Activated CD4-positive, alpha-beta T cell treated with anti-CD3 and anti-CD28 coated beads, Interleukin-2, Interleukin-6, amounts not matched to agents 100 ng/mL and 50 ng/mL, durations not matched to agents 16 hours and 8 hours (primary cell): Measurements from ENCODE around the gene MAP3K21.
A peak's percentile ranks its signal among the peaks of the same experiment; 100 is the strongest.

Experiments
- DNase-seq: peaks from one replicate; pipeline ENCODE4 v3.0.0-alpha.2; 2020

Gene MAP3K21

GRCh38 chr1:233326811-233327650 is 493 bp upstream of the MAP3K21 start:
- DNase-seq: peak; percentile 95

GRCh38 chr1:233328142-233328921 is 808 bp downstream of the MAP3K21 start:
- DNase-seq: peak; percentile 24

GRCh38 chr1:233331676-233332519 is 4.4 kb downstream of the MAP3K21 start:
- DNase-seq: no peak

GRCh38 chr1:233333086-233333485 is 5.6 kb downstream of the MAP3K21 start:
- DNase-seq: no peak

GRCh38 chr1:233334092-233334491 is 6.6 kb downstream of the MAP3K21 start:
- DNase-seq: no peak

GRCh38 chr1:233336554-233337456 is 9.3 kb downstream of the MAP3K21 start:
- no peak for DNase-seq

- no peak for DNase-seq
These were observed 10.0 kb downstream of the MAP3K21 start for GRCh38 chr1:233337505-233337904.

GRCh38 chr1:233338102-233338501 is 10.6 kb downstream of the MAP3K21 start:
- no peak for DNase-seq

- DNase-seq: no peak
These were observed 12.6 kb downstream of the MAP3K21 start for GRCh38 chr1:233340031-233340555.

GRCh38 chr1:233340966-233341516 is 13.5 kb downstream of the MAP3K21 start:
- no peak for DNase-seq

GRCh38 chr1:233342086-233342485 is 14.6 kb downstream of the MAP3K21 start:
- no peak for DNase-seq

GRCh38 chr1:233343262-233343661 is 15.7 kb downstream of the MAP3K21 start:
- DNase-seq: no peak

GRCh38 chr1:233347338-233347737 is 19.8 kb downstream of the MAP3K21 start:
- DNase-seq: no peak

GRCh38 chr1:233349137-233349536 is 21.6 kb downstream of the MAP3K21 start:
- no peak for DNase-seq

- no peak for DNase-seq
These were observed 27.5 kb downstream of the MAP3K21 start for GRCh38 chr1:233354983-233355382.

GRCh38 chr1:233355841-233356704 is 28.5 kb downstream of the MAP3K21 start:
- peak; percentile 67 for DNase-seq

GRCh38 chr1:233356705-233356987 is 29.1 kb downstream of the MAP3K21 start:
- DNase-seq: no peak

- peak; percentile 50 for DNase-seq
These were observed 30.3 kb downstream of the MAP3K21 start for GRCh38 chr1:233357595-233358397.

GRCh38 chr1:233359431-233359830 is 31.9 kb downstream of the MAP3K21 start:
- no peak for DNase-seq

- DNase-seq: no peak
These were observed 32.4 kb downstream of the MAP3K21 start for GRCh38 chr1:233359905-233360304.
